ENCODE data around the gene NSMCE4A.
"Not testable (repeated sequence)": the region's sequence is repeated elsewhere in the genome, so short reads cannot be mapped to it uniquely, and the experiment has no call there.

NSMCE4A gene

DNA sequence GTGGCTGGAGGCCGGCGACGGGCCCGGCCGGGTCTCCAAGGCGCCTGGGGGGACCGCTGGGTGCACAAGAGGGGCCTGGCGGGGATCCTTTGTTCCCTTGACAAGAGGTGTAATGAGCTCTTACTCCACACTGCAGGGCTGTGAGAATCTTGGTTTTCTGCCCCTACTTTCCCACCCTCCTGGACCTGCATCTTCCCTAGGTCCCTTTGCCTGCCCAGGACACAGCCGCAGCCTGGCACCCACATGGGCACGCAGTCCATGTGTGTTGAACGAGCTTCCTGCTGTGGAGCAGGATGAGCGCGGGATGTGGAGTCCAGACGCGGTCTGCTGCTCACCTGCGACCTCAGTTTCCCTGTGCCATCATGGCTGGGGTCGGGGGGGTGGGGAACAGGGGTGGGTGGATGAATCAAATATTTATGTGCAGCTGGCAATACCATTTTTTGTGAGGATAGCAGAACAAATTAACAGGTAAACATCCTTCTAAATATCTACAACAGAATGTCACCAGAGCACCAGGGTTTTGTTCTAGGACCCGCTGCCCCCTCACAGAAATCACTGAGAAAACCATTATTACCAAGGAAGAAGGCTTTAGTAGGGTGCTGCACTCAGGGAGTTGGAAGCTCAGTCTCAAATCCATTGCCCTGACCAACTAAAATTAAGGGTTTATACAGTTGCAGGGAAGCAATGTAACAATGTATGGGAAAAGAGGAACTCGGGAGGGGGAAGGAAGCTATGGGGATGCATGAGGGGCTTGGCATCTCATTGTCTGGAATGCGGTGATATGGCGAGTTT, 474 bp upstream of the NSMCE4A start:
- H3K4me3 ChIP-seq (ENCODE audit: low read length): peak overlapping the region; percentile 73
- no peak for DNase-seq (ENCODE audit: low read depth)
- TF ChIP-seq, protein P1, sequence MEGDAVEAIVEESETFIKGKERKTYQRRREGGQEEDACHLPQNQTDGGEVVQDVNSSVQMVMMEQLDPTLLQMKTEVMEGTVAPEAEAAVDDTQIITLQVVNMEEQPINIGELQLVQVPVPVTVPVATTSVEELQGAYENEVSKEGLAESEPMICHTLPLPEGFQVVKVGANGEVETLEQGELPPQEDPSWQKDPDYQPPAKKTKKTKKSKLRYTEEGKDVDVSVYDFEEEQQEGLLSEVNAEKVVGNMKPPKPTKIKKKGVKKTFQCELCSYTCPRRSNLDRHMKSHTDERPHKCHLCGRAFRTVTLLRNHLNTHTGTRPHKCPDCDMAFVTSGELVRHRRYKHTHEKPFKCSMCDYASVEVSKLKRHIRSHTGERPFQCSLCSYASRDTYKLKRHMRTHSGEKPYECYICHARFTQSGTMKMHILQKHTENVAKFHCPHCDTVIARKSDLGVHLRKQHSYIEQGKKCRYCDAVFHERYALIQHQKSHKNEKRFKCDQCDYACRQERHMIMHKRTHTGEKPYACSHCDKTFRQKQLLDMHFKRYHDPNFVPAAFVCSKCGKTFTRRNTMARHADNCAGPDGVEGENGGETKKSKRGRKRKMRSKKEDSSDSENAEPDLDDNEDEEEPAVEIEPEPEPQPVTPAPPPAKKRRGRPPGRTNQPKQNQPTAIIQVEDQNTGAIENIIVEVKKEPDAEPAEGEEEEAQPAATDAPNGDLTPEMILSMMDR (conservative IDR thresholded peaks at IDR 0.05; ENCODE audit: low read length): peak; percentile 39; the same call in 1 of the 2 replicates

DNA sequence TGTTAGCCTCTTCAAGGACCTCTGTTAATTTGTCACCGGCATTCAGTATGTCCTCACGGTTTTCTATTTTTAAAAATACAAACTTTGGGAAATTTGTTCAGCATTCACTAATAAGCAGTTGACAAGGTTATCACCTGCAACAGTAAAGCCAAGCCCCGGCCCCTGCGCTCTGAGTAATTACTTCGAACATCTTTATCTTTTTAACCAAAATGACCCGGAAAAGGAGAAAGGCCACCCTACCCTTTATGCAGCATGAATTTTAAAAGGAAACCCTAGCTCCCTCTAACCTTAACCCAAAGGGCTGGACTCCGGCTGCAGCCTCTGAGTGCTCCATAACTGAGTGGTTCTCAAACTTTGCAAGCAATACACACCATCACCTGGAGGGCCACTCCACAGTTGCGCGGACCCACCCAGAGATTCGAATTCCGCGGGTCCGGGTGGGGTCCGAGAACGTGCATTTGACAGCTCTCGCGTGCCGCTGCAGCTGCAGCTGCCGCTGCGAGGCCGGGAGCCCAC, 940 bp downstream of the NSMCE4A start:
- peak overlapping the region; percentile 73 for H3K4me3 ChIP-seq (ENCODE audit: low read length)

GRCh38 chr10:121969086-121969485, 5.9 kb downstream of the NSMCE4A start:
- not testable (repeated sequence) for H3K4me3 ChIP-seq (ENCODE audit: low read length); DNase-seq (ENCODE audit: low read depth)

More for the DNA sequence above, 940 bp downstream of the NSMCE4A start:
- TF ChIP-seq, protein P1 (conservative IDR thresholded peaks at IDR 0.05; ENCODE audit: low read length): no peak
- no peak for DNase-seq (ENCODE audit: low read depth)

GRCh38 chr10:121965996-121966395, 9.0 kb downstream of the NSMCE4A start:
- TF ChIP-seq, protein P1 (conservative IDR thresholded peaks at IDR 0.05; ENCODE audit: low read length): no peak
- no peak for DNase-seq (ENCODE audit: low read depth)
- H3K4me3 ChIP-seq (ENCODE audit: low read length): no peak overlapping the region

DNA sequence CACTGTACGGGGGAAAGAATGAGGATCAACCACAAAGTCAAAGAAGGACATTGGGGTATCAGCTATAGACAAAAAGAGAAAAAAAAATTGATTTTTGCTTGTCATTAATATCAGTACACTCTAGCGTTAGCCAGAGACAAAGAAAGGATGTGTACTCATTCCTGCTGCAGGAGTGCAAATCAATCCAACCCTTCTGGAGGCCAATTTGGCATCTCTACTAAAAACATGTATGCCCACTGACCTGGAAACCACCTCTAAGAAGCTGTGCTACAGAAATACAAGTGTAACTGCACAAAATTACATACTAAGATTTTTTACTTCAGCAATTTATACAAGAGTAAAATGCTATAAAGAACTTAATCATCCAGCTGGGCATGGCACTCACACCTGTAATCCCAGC, 13.6 kb downstream of the NSMCE4A start:
- no peak for DNase-seq (ENCODE audit: low read depth)
- TF ChIP-seq, protein P1 (conservative IDR thresholded peaks at IDR 0.05; ENCODE audit: low read length): no peak
- no peak overlapping the region for H3K4me3 ChIP-seq (ENCODE audit: low read length)

DNA sequence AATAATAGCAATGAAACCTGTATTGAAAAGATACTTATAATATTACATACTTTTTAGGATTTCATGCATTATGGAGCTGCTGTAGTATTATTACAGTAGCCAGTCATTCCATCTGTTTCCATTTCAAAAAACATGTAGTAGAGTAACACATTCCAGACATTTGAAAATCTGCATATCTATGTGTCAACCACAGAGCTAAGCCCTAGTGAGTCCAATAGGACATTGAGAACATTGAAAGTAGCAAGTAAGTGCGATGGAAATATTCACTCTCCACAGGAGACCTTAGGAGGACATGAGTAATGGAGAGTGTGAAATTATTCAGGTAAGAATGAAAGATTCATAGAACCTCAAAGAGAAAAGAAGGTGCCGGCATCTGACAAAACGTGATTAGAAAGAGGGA, 15.3 kb downstream of the NSMCE4A start:
- H3K4me3 ChIP-seq (ENCODE audit: low read length): no peak overlapping the region
- TF ChIP-seq, protein P1 (conservative IDR thresholded peaks at IDR 0.05; ENCODE audit: low read length): no peak
- no peak for DNase-seq (ENCODE audit: low read depth)

GRCh38 chr10:121956111-121957061, 18.6 kb downstream of the NSMCE4A start:
- H3K4me3 ChIP-seq (ENCODE audit: low read length): no peak overlapping the region
- TF ChIP-seq, protein P1 (conservative IDR thresholded peaks at IDR 0.05; ENCODE audit: low read length): no peak
- DNase-seq (ENCODE audit: low read depth): no peak
